GM23248 (cell line): ENCODE results near the gene PRLHR. TPM values are rescaled to one million over a fixed set of nuclear protein-coding genes. Genes with fewer than 3 reads are reported as not detected.

Experiments used
- DNase-seq: peaks from one replicate; pipeline ENCODE4 v3.0.0-alpha.2; 2015
- H2AFZ ChIP-seq: fragments of 200-600 bp; sonication (generic); 2 replicates; pipeline ENCODE4 v1.6.1; 2016; ENCODE audit warnings: antibody characterized with exemption
- H3F3A ChIP-seq: fragments of 200-600 bp; sonication (generic); 2 replicates; pipeline ENCODE4 v1.6.1; 2016; ENCODE audit warnings: mild to moderate bottlenecking, antibody characterized with exemption, mixed run types; ENCODE audit not compliant: insufficient read depth
- H3K27ac ChIP-seq: fragments of 200-600 bp; sonication (generic); 2 replicates; pipeline ENCODE4 v1.5.1; 2016; ENCODE audit warnings: mild to moderate bottlenecking
- H3K27me3 ChIP-seq: fragments of 200-600 bp; sonication (generic); replicated peaks from 2 replicates; pipeline ENCODE4 v1.6.1; 2016; ENCODE audit warnings: mild to moderate bottlenecking; ENCODE audit not compliant: insufficient read depth
- H3K36me3 ChIP-seq: fragments of 200-600 bp; sonication (generic); 2 replicates; pipeline ENCODE4 v1.6.1; 2016; ENCODE audit warnings: low read depth, mild to moderate bottlenecking
- H3K4me1 ChIP-seq: fragments of 200-600 bp; sonication (generic); 2 replicates; pipeline ENCODE4 v1.6.1; 2016; ENCODE audit warnings: mild to moderate bottlenecking; ENCODE audit not compliant: insufficient read depth
- H3K4me2 ChIP-seq: fragments of 200-600 bp; sonication (generic); one replicate; pipeline ENCODE4 v1.6.1; 2016; ENCODE audit warnings: mild to moderate bottlenecking; ENCODE audit not compliant: unreplicated experiment
- H3K4me3 ChIP-seq: fragments of 200-600 bp; sonication (generic); 2 replicates; pipeline ENCODE4 v1.5.1; 2016; ENCODE audit warnings: mild to moderate bottlenecking
- H3K79me2 ChIP-seq: fragments of 200-600 bp; sonication (generic); 2 replicates; pipeline ENCODE4 v1.6.1; 2016; ENCODE audit warnings: mild to moderate bottlenecking; ENCODE audit not compliant: insufficient read depth
- H3K9ac ChIP-seq: fragments of 200-600 bp; sonication (generic); 2 replicates; pipeline ENCODE4 v1.6.1; 2016; ENCODE audit warnings: mild to moderate bottlenecking
- H3K9me2 ChIP-seq: fragments of 200-600 bp; sonication (generic); 2 replicates; pipeline ENCODE4 v1.6.1; 2016; ENCODE audit warnings: mixed run types, mild to moderate bottlenecking, moderate library complexity; ENCODE audit not compliant: insufficient read depth
- H3K9me3 ChIP-seq: fragments of 200-600 bp; sonication (generic); one replicate; pipeline ENCODE4 v1.6.1; 2017; ENCODE audit warnings: low read depth
- H4K20me1 ChIP-seq: fragments of 200-600 bp; sonication (generic); 2 replicates; pipeline ENCODE4 v1.6.0; 2016; ENCODE audit not compliant: insufficient read depth
- EZH2 ChIP-seq: fragments of 200-600 bp; sonication (generic); IDR thresholded peaks from 2 replicates; pipeline ENCODE4 v1.6.1; 2018; ENCODE audit warnings: antibody characterized with exemption, mild to moderate bottlenecking; ENCODE audit not compliant: insufficient read depth, poor library complexity, severe bottlenecking
- EZH2phosphoT487 ChIP-seq: fragments of 200-600 bp; sonication (generic); IDR thresholded peaks from 2 replicates; pipeline ENCODE4 v1.6.1; 2018; ENCODE audit warnings: antibody characterized with exemption, moderate library complexity, mild to moderate bottlenecking, low read depth; ENCODE audit not compliant: insufficient read depth
- WGBS, 2 experiments: methylation state at CpG; one replicate each; pipeline ENCODE4 v1.1.6; 2015 to 2017; ENCODE audit warnings: low lambda C conversion rate in 2 of 2, low coverage in 1 of 2; ENCODE audit errors: missing lambda C conversion rate in 2 of 2; 5-methylcytosine and 5-hydroxymethylcytosine counted together
- in situ Hi-C: fragments of 300-500 bp; cut with MboI; formaldehyde crosslinking; loops from 2 replicates; pipeline ENCODE4 v1.15.0; 2020
- polyA plus RNA-seq: library from polyadenylated mRNA; unstranded; fragments of >200 nt; fragmentation: Nextera tagmentation; extraction: Ambion mirVana; gene quantifications from 2 replicates; pipeline ENCODE4 v1.2.1, GENCODE V29; 2016
- total RNA-seq: library from RNA; depleted of rRNA; stranded (reverse); fragments of >200 nt; shearing (Covaris generic); gene quantifications from 2 replicates; pipeline ENCODE4 v1.2.3, GENCODE V29; 2014

PRLHR gene
- total and polyA plus RNA-seq, 2 experiments from 2014 or later, result not detected

GRCh38 chr10:118565301-118566075 lies 30.0 kb downstream of the PRLHR start:
- in situ Hi-C loops, result no loop called here

GRCh38 chr10:118564652-118565051 lies 30.8 kb downstream of the PRLHR start:
- H3K36me3 ChIP-seq, result no peaks in the 10 kb centered on the region
- H3K79me2 ChIP-seq, result no peaks in the 10 kb centered on the region
- no peaks in the 10 kb centered on the region for H3K9me3 ChIP-seq
- TF ChIP-seq EZH2phosphoT487 (no peak), EZH2 (no peak)
- peak; percentile 50 for DNase-seq
- no peaks in the 10 kb centered on the region for H4K20me1 ChIP-seq
- no peaks in the 10 kb centered on the region for H3K9me2 ChIP-seq
- H3K27me3 ChIP-seq, result 0 out of 2 replicates have a peak, but pooled peaks cover 6% of the 10 kb centered on the region
- in situ Hi-C loops, result no loop called here
- H2AFZ ChIP-seq, result no peak overlapping the region
- no peak overlapping the region for H3K27ac ChIP-seq
- H3K4me3 ChIP-seq, result no peak overlapping the region
- WGBS, 2 experiments, result 17 to 21% methylated on average over 6 of the region's 6 CpGs
- no peaks in the 10 kb centered on the region for H3F3A ChIP-seq
- H3K9ac ChIP-seq, result no peak overlapping the region
- H3K4me1 ChIP-seq, result no peaks in the 10 kb centered on the region
- no peak overlapping the region for H3K4me2 ChIP-seq

More at GRCh38 chr10:118565301-118566075, 30.0 kb downstream of the PRLHR start:
- no peak overlapping the region for H3K9ac ChIP-seq
- no peaks in the 10 kb centered on the region for H3K79me2 ChIP-seq
- no peaks in the 10 kb centered on the region for H3K9me2 ChIP-seq
- H4K20me1 ChIP-seq, result no peaks in the 10 kb centered on the region
- H3K4me1 ChIP-seq, result no peaks in the 10 kb centered on the region
- no peak for TF ChIP-seq EZH2phosphoT487
- no peak for TF ChIP-seq EZH2
- H3K4me2 ChIP-seq, result no peak overlapping the region
- no peaks in the 10 kb centered on the region for H3K9me3 ChIP-seq
- H3F3A ChIP-seq, result no peaks in the 10 kb centered on the region
- H3K27me3 ChIP-seq, result 0 out of 2 replicates have a peak, but pooled peaks cover 6% of the 10 kb centered on the region
- WGBS, 2 experiments, result 62 to 66% methylated on average over 12 of the region's 12 CpGs
- no peak overlapping the region for H3K4me3 ChIP-seq
- H3K27ac ChIP-seq, result no peak overlapping the region
- no peaks in the 10 kb centered on the region for H3K36me3 ChIP-seq
- H2AFZ ChIP-seq, result no peak overlapping the region
- DNase-seq, result no peak

- H4K20me1 ChIP-seq, result no peaks in the 10 kb centered on the region
- no peak overlapping the region for H3K27ac ChIP-seq
- no peaks in the 10 kb centered on the region for H3K9me3 ChIP-seq
- H3K27me3 ChIP-seq, result 0 out of 2 replicates have a peak, but pooled peaks cover 6% of the 10 kb centered on the region
- WGBS, 2 experiments, result 53 to 57% methylated on average over 3 of the region's 3 CpGs
- H3F3A ChIP-seq, result no peaks in the 10 kb centered on the region
- H3K4me3 ChIP-seq, result no peak overlapping the region
- TF ChIP-seq EZH2 (no peak), EZH2phosphoT487 (no peak)
- H2AFZ ChIP-seq, result no peak overlapping the region
- H3K4me1 ChIP-seq, result no peaks in the 10 kb centered on the region
- no peaks in the 10 kb centered on the region for H3K79me2 ChIP-seq
- no peak overlapping the region for H3K9ac ChIP-seq
- H3K4me2 ChIP-seq, result no peak overlapping the region
- no peaks in the 10 kb centered on the region for H3K9me2 ChIP-seq
- in situ Hi-C loops, result no loop called here
- H3K36me3 ChIP-seq, result no peaks in the 10 kb centered on the region
- DNase-seq, result no peak
These were observed 31.3 kb downstream of the PRLHR start for GRCh38 chr10:118564114-118564513.

GRCh38 chr10:118563373-118563890 lies 32.0 kb downstream of the PRLHR start:
- Histone ChIP-seq H3K9me3 (no peaks in the 10 kb centered on the region), H3K4me2 (no peak overlapping the region), H3K27me3 (0 out of 2 replicates have a peak, but pooled peaks cover 6% of the 10 kb centered on the region), H3F3A (no peaks in the 10 kb centered on the region), H3K4me1 (no peaks in the 10 kb centered on the region), H3K4me3 (no peak overlapping the region), H3K9me2 (no peaks in the 10 kb centered on the region), H3K27ac (no peak overlapping the region), H3K79me2 (no peaks in the 10 kb centered on the region), H3K36me3 (no peaks in the 10 kb centered on the region), H4K20me1 (no peaks in the 10 kb centered on the region), H3K9ac (no peak overlapping the region), H2AFZ (no peak overlapping the region)
- TF ChIP-seq EZH2 (no peak), EZH2phosphoT487 (no peak)
- DNase-seq, result no peak
- in situ Hi-C loops, result no loop called here
- 58 to 62% methylated on average over 3 of the region's 3 CpGs for WGBS, 2 experiments
